HG02970 (cell line): Measurements from ENCODE around the gene MTFR1L.

ENCODE experiments used
- ATAC-seq: cut with Tn5 transposase; IDR thresholded peaks from one replicate; pipeline ENCODE4 v1.9.1; 2021; ENCODE audit warnings: mild to moderate bottlenecking, moderate library complexity, moderate number of reproducible peaks; ENCODE audit not compliant: unreplicated experiment, low FRiP score

The MTFR1L gene

DNA sequence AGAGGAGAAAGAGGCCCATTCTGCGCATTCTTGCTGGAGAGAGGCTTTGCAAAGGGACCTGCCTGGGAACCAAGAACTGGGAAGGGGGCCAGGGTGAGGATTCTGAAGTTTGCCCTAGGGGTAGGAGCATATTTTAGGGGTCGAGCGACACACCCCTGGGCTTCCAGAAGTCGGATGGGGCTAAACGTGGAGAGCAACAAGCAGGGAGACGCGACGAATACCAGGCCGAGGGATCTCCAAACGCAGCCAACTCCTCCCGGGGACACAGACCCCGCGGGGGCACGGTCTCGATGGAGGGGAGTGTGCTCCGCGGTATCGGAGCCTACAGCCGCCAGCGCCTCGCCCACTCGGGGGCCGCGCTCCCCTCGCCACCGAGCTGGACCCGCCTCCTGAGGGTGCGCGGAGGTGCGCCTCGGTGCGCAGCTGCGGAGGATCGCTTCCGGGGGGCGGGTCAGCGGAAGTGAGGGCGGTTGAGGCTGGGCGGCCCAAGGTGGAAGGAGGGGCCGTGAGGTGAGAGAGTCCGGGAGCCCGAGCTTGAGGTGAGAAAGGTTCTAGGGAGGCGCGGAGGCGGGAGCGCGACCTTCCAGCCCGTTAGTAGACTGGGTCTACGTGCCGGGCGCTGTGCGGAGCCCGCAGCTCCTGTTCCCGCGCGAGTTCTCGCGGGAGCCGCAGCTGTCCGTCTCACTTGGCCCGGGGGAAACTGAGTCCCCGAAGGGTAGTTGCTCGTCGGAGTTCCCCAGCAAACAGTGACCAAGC lies at the start of gene MTFR1L:
Gene MTFR1L (plus strand): TSS at position 464 of the 756 bp plus-strand sequence. CDS start 3,151 bp downstream, outside the sequence.
- ATAC-seq, result peak; percentile 79

DNA sequence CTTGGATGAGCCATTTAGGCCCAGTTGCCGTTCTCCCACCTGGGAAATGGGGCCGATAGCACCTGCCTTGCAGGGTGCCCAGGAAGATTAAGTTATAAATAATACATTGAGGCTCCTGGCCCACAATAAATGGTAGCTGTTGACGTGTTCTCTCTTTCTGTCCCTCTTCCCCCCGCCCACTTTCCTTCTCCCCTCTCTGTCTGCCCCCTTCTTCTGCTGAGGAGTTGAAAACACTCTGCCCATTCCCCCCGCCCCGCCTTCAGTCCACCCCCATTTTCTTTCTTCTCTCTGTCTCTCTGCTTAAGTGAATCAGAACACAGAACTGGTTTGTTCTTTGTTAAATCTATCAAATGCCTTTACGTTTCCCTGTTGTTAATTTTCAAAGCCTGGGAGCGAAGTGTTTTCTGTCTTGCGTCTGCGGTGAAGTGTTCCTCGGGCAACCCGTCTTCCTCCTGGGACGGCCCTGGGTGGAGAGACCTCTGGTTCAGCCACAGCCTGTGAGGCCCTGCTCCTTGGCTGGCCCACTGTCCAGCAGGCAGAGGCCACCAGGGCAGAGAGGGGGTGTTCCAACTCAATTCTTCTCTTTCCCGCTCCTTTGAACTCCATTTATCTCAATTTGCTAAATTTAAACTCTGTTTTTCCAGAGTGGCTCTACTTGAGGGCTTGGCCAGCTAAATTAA lies 49.1 kb upstream of the MTFR1L start:
- no peak for ATAC-seq

DNA sequence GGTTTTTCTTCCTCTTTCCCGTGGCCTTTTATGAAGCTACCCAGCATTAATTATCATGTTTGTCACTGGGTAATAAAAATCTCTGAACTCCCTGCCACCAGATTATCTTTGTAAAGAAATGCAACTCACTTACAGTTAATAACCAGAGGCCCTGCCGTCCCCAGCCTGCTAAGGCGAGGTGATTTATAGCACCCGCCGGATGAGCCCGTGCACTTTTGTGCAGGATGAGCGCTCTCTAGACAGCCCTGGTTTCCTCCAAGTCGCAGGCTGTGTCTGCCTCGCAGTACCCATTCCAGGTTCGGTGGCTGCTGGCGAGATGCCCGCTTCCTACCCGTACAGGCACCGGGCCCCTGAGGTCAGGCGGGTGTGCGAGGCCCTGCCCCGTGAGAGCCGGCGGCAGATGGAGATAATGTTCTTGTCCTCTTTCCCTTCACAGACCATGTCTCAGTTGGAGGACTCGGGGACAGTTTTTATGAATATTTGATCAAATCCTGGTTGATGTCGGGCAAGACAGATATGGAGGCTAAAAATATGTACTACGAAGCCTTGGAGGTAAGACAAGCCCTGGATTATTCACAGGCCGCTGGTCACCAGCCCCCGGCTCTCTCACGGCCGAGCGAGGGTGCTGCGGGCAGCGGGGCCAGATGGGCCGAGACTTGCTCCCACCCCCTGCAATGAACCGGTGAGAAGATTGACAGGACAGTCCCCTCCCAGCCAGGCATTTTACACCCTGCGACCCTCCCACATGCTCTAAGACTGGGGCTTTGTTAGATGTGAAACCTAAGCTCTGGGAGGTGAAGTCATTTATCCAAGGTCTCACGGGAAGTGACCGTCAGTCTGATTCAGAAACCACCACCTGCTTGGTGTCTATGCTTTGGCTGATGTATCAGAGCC lies 48.3 kb upstream of the MTFR1L start:
- ATAC-seq, result no peak

DNA sequence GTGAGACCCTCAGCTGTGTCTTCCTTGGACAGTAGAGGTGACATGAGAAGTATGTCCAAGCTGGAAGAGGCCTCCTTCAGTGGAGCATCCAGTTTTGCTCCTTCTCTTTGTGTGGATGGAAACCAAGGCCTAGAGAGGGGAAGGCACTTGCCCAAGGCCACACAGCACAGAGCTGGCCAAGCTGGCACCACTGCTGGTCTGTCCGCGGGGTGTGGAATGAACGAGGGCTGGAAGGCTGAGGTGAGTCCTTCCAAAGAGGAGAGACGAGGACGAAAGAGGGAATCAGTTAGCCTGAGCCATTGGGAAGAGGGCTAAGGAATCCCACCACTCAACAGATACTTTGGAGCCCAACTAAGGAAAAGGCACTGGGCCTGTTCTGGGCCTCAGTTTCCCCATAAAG lies 47.6 kb upstream of the MTFR1L start:
- ATAC-seq, result no peak

DNA sequence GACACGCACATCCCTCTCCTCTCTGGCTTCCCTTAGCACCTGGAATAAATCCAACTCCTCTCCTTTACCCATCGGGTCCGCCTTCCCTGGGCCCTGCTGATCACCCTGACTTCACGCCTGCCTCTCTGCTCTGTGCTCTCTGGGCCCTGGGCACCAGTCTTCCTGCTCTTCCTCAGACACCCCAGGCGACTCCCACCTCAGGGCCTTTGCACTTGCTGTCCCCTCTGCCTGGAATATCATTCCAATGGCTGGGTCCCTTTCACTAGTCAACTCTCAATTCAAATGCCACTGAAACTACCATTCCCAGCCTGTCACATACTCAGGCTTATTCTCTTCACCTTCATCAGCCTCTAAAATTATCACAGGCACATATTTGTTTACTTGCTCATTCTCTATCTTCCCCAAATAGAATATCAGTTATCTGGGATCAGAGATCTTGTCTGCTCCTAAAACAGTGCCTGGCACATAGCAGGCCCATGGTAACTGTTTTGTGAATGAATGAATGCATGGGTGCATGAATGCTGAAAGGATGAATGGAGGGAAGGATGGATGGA lies 47.0 kb upstream of the MTFR1L start:
- ATAC-seq, result no peak

DNA sequence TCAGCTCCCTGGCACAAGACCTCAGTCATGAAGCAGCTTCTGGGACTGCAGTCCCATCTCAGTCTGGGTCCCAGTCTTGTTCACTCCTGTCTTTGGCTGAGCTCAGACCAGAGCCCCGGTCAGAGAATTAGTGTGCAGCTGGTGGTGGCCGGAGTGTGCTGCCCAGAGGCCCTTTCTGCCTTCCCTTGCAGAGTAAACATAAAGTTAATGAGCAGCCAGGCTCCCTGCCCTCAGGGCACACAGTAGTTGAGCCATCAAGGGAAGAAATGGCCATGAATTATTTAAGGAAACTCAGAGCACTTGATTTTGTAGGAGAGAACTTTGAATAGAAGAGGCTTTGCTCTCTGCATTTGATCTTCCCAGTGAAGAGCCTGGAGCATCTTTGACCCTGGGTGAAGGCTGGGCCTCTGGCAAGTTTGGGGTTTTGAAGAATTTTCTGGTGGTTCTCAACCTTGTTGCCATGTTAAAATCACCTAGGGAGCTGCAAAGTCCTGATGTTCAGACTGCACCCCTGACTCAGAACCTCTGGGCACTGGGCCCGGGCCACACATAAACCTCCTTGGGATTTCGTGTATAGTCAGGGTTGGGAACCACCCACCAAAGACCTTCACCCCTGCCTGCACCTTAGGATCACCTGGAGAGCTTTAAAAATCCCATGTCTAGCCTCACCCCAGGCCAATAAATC lies 46.2 kb upstream of the MTFR1L start:
- no peak for ATAC-seq

DNA sequence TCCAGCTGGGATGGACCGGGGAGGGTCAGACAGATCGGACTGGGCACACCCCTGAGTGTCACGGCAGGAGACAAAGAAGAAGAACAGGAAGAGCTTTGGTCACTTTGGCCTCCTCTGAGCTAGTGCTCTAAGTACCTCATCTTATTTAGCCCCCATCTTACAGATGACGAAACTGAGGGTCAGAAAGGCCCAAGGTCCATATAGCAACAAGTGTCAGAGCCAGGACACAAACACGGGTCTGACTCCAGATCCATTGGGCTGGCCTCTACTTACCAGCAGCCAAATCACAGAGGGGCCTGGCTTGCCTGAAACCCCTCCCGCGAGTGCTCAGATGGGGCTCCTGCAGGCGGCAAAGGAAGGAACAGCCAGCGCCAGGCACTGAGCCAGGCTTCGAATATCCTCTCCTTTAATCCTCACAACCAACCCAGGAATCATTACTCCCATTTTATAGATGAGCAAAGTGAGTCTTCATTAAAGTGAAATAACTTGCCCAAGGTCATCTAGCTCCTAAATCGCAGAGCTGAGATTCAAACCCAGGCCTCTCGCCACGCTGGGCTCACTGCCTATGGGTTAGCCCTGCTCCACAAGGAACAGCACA lies 45.4 kb upstream of the MTFR1L start:
- ATAC-seq, result no peak

DNA sequence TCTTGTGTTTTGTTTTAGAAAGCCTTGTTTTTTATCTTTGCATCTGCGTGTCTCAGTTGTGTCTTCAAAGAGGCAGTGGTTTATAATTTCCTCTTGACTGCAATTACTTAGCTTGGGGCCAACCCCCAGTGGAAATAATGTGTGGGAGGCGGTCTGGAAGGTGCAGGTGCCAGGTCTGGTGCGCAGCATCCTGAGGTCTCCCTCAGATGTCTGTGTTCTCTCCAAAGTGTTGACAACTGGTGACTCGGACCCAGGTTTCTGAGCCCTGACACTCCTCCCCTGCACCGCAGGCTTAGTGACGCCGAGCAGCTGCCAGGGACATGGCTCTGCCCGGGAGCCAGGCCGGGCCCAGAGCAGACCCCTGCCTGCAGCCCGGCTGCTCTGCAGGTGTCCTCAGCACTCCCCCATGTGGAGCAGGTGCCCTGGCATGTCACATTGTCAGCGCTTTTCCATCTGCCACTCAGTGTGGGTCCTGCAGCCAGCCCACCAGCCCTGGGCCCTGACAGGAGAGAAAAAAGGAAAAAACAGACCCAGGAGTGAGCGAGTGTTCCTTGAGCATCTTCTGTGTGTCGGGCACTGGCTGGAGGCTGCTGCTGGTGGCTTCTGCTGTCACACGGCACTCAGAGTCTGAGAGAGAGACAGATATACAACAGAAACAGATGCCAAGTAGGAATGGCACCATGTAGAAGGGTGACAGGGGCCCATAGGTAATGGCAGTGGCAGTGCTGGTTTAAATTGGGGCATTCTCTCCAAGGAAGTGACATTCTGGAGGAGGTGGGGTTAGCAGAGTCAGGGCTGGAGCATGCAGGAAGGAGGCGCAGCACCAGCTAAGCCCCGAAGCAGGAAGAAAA lies 44.6 kb upstream of the MTFR1L start:
- ATAC-seq, result no peak

DNA sequence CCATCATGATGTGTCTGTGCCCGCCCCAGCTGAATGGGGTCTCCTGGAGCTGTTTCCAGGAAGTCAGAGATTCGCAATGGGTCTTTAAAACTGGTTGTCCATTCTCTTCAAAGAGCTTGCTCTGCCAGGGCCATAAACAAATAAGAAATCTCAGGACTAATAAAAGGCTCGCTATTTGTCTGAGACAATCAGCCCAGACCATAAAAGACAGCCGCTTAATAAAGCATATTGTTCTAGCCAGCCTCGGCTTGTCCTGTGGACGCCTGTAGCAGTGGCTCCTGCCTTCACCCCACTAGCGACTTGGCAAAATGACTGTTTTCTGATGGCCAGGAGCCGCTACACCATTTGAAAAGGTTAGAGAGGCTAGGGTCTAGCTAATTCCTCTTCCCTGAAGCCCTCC lies 40.4 kb upstream of the MTFR1L start:
- ATAC-seq, result no peak

DNA sequence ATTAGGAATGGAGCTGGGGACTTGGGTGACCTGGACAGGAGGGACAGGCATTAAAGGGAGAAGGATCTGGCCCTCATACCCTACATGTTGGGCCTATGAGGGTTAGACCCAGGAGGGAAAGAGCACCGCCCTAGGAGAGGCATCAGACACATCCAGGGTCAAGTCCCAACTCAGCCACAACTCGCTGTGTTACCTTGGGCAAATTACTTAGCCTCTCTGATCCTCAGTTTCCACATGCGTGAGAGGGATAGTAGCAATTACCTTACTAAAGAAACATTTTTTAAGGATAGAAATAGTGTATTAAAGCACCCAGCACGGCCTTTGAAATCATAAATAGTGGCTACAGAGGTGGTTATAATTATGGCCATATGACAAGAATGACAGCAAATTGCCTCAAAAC lies 39.9 kb upstream of the MTFR1L start:
- no peak for ATAC-seq

DNA sequence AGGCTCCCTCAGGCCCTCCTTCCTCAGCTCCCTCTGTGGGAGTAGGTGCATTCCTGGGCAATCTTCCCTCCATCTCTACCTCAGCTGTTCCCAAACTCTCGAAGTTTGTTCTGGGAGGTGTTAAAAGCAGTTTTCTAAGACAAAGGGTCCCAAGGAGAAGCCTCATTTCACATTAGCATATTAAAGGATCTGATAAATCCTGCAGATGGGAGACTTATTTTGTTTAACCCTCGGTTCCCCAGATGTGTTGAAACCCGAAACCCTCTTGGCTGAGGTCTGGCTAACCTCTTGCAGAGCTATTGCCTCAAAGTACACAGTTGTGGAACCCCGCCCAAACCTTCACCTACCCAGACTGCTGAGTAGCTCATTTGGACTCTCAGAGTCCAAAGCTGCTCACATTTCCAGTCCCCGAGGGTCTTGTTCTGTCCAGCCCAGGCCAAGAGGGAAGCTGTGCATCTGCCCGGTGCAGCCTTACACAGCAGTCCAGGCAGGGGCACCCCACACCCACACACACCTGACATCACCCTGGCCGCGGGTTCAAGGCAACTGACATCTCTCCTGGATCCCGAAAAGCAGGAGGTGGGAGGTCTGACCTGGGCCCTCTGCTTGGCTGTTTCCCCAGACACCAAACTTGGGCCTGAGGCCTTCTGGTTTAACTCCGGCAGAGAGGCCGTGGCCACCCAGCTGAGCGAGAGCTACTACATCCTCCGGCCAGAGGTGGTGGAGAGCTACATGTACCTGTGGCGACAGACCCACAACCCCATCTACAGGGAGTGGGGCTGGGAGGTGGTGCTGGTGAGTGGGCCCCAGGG lies 39.2 kb upstream of the MTFR1L start:
- ATAC-seq, result no peak

DNA sequence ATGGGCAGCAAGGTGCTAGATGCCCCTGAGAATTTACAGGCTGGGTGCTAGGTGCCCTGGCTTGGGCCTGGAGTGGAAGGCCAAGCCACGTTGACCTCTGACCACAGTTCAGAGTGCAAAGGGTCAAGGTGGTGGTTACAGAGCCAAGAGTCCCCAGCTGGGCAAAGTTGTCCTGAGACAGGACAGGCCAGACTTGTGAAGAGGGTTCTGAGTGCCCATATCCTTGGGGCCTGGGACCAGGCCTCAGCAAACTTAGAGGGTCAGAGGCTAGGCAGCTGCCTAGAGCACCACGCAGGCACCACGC lies 38.7 kb upstream of the MTFR1L start:
- ATAC-seq, result no peak

DNA sequence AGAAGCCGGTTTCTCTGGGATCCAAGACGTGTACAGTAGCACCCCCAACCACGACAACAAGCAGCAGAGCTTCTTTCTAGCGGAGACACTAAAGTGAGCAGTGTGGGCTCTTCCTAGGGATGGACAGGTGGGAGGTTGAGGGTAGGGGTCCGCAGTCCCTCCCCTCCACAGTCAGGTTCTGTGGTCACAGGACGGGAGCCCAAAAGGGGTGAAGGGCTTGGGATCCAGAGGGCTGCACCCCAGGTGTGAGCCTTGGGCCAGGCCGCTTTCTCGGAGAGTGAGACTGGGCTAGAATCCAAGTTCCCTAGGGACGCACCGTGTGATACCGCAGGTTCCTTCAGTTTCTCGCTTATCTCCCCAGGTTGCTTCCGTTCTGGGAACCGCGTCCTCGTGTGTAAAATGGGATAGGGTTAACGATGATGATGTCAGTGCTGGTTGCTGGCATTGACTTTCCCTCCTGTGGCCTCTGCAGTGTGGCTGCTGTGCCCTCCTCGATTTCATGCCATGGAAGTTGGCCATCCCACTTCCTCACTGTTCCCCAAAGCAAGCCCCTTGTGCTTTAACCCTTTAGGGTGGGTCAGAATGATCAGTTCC lies 37.0 kb upstream of the MTFR1L start:
- no peak for ATAC-seq

DNA sequence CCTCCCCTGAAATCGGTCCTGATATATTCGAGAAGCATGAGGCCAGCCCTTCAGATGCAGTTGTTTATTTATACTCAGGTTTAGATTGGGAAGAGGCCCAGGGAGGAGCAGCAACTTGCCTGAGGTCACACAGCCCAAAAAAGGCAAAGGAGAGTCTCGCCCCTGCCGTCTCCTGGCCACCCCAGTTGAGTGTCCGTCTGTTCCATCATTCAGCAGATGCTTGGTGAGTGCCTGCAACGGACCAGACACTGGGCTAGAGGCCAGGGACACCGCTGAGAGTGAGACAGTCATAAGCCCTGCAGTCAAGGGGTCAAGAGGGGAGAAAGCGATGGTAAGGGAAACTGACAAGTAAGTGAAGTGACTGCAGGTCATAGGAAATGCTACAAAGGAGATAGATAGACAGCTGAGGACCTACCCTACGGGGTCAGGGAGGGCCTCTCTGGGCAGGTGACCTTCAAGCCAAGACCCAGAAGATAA lies 35.1 kb upstream of the MTFR1L start:
- no peak for ATAC-seq

DNA sequence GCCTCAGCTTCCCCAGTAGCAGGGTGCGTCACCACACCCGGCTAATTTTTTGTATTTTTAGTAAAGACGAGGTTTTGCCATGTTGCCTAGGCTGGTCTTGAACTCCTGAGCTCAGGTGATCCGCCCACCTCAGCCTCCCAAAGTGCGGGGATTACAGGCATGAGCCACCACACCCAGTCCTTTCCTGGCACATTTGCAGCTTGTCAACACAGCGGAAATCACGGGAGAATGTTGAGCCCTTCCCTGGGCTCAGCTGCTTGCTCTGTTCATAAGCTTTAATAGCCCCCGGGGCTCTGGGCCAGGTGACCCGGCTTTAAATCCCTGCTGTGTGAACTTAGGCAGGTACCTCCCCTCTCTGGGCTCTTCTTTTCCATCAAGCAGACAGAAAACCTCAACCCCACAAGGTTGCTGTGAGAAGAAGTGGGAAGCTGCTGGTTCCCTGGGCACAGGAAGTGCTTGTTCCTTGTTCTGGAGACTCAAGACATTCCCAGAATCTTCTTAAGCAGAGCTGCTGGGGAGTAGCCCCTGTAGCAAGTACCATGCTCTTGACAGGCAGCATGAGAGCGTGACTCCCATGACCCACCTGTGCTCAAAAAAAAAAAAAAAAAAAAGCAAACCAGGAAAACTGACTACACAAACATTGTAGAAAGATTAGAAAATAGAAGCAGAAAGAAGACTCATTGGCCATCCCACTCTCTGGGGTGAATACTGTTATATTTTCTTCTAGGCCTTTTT lies 34.3 kb upstream of the MTFR1L start:
- no peak for ATAC-seq

DNA sequence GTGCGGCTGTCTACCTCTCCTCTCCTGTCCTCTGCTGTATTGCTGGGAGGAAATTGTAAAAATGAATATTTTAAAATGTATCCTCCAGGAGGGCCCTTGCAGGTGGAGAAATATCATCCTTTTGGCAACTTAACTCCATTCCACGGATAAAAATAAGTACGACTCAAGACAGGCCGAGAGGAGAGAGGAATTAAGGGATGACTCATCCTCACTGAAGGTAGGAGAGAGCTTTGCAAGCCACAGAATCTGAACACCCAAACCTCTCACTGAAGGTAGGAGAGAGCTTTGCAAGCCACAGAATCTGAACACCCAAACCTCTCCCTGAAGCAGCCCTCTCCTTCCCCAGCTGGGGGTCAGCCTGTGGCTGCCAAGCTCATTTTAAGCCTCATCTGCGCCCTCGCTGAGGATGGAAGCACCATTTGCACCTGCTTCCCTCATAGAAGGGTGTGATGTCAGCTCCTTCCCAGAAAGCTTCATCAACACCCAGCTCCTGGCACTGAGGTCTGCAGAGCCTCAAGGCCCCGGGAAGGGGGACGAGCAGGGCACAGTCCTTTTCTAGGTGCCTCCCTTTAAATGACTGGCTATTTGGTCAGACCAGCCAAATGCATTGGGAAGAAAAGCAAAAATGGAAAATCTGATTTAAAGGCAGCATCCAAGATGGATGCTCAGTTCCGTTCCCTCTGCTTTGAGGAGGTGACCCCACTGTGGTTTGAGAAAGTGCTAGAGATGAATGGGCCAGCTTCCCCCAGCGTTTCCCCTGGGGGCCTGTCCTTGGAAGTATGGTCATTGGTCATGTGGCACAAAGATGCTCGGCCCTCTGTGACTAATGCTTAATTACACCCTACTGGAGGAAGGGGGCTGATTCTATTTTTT lies 32.6 kb upstream of the MTFR1L start:
- ATAC-seq, result no peak
